ENCODE results near the gene PAIP1.

PAIP1 gene

DNA sequence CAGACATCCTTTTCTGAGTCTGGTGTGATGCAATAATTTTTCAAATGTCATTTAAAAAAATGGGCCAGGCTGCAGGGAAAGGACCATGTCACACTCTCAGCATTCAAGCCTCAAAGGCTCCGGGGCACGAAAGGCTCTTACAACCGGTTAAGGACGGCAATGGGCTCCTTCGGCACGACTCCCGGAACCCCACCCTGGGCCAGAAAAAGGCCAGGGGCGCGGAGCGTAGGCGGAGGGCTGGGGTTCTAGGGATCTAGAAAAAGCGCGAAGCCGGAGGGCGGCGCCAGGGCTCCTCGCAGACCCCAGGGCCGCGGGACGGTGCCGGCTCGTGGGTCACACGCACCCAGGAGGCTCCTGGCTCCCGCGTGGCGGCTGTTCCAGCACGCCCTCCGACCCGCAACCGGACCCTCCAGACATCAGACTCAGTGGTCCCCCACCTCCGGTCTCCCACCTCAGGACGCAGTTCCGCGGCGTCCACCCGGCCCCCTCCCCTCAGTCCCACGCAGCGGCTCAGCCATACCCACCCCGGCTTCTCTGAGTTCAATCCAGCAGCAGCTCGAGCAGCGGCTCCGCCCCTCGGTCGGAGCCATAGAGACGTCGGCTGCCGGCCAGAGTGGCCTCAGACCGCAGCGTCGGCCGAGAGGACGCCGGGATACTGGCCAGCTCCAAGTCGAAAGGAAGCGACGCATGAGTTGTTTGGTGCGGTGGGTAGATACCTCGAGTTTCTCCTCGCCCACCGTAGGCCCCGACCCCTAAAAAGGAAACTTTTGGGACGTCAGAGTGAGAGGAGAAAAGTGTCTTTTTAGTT, 73.4 kb downstream of the PAIP1 start, which contains the start of gene TMEM267:
TSS of gene TMEM267 (minus strand) at position 568 of the 808 bp plus-strand sequence. CDS start 29,896 bp downstream, outside the sequence.
- no peaks in the 10 kb centered on the region for H3K27me3 ChIP-seq

DNA sequence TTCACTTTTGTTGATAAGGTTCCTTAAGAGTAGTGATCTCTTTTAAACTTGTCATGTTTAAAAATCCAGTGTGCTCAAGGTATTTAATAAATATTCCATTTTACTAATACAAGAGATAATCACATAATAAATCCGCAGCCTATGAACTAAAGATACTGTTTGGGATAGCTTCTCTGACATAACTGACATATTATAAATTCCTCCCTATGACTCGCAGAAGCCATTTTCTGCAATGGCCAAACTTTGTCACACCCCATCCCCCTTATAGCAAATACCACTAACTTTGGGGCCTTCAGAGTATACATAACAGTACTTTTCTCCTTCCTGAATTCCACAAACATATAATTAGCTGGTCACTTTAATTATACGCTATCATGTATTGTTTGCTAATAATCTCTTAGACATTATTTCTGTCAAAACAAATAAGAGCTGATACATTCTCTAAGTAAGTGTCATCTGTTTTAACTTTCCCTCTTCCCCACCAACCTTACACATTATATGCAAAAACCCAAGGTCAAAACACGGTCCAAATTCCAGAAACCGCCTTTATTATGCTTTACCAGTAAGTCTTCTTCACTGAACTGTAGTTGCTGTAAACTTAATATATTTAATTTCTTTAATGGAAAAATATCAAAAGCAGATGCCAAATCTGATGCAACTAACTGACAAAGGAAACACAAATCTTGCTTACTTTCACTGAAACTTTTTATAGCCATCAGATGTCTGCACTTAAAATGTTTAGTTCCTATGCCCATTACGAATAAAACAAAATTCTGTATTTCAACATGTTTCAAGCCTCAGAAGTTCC, 74.2 kb downstream of the PAIP1 start:
- DNase-seq: no peak
- H3K9me3 ChIP-seq: no peaks in the 10 kb centered on the region
- TF ChIP-seq, protein P1, sequence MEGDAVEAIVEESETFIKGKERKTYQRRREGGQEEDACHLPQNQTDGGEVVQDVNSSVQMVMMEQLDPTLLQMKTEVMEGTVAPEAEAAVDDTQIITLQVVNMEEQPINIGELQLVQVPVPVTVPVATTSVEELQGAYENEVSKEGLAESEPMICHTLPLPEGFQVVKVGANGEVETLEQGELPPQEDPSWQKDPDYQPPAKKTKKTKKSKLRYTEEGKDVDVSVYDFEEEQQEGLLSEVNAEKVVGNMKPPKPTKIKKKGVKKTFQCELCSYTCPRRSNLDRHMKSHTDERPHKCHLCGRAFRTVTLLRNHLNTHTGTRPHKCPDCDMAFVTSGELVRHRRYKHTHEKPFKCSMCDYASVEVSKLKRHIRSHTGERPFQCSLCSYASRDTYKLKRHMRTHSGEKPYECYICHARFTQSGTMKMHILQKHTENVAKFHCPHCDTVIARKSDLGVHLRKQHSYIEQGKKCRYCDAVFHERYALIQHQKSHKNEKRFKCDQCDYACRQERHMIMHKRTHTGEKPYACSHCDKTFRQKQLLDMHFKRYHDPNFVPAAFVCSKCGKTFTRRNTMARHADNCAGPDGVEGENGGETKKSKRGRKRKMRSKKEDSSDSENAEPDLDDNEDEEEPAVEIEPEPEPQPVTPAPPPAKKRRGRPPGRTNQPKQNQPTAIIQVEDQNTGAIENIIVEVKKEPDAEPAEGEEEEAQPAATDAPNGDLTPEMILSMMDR (IDR thresholded peaks at IDR 0.05; ENCODE audit: low read depth, low read length): no peak
- peak overlapping the region; percentile 90 for H3K4me3 ChIP-seq (ENCODE audit: low read depth, low read length)
- peaks cover 2% of the 10 kb centered on the region; the same call in 1 of the 2 replicates for H3K4me1 ChIP-seq
- H3K36me3 ChIP-seq: peaks cover 6% of the 10 kb centered on the region; the same call in 1 of the 2 replicates
- H3K27me3 ChIP-seq: no peaks in the 10 kb centered on the region

More for the DNA sequence above, 73.4 kb downstream of the PAIP1 start, which contains the start of gene TMEM267:
- no peaks in the 10 kb centered on the region for H3K9me3 ChIP-seq
- TF ChIP-seq, protein P1 (IDR thresholded peaks at IDR 0.05; ENCODE audit: low read depth, low read length): 0 out of 2 replicates have a peak, but pooled peaks have one; percentile 3
- H3K4me3 ChIP-seq (ENCODE audit: low read depth, low read length): peak within 1 kb of the TSS; percentile 90
- peak; percentile 93 for DNase-seq
- H3K36me3 ChIP-seq: peaks cover 6% of the 10 kb centered on the region; the same call in 1 of the 2 replicates
- H3K4me1 ChIP-seq: peaks cover 2% of the 10 kb centered on the region; the same call in 1 of the 2 replicates
